ENCODE measurements around the gene STUM.

The STUM gene

GRCh38 chr1:226603022-226603857 is 54.7 kb downstream of the STUM start:
- no peak overlapping the region for H3K27ac ChIP-seq
- TF ChIP-seq CTCF (conservative IDR thresholded peaks at IDR 0.05) (no peak), ZFX (IDR thresholded peaks at IDR 0.05) (no peak)

- no peak for TF ChIP-seq ZFX (IDR thresholded peaks at IDR 0.05)
- no peak for TF ChIP-seq CTCF (conservative IDR thresholded peaks at IDR 0.05)
- no peak overlapping the region for H3K27ac ChIP-seq
Measured at GRCh38 chr1:226603858-226604559, 55.4 kb downstream of the STUM start.

GRCh38 chr1:226604560-226605317 is 56.2 kb downstream of the STUM start:
- TF ChIP-seq CTCF (conservative IDR thresholded peaks at IDR 0.05): no peak
- TF ChIP-seq ZFX (IDR thresholded peaks at IDR 0.05): no peak
- no peak overlapping the region for H3K27ac ChIP-seq

GRCh38 chr1:226605318-226605950 is 56.9 kb downstream of the STUM start:
- TF ChIP-seq ZFX (IDR thresholded peaks at IDR 0.05) (no peak), CTCF (conservative IDR thresholded peaks at IDR 0.05) (no peak)
- H3K27ac ChIP-seq: no peak overlapping the region

GRCh38 chr1:226606311-226607267 is 58.0 kb downstream of the STUM start:
- H3K27ac ChIP-seq: no peak overlapping the region
- TF ChIP-seq ZFX (IDR thresholded peaks at IDR 0.05) (no peak), CTCF (conservative IDR thresholded peaks at IDR 0.05) (no peak)

- no peak overlapping the region for H3K27ac ChIP-seq
- TF ChIP-seq ZFX (IDR thresholded peaks at IDR 0.05) (no peak), CTCF (conservative IDR thresholded peaks at IDR 0.05) (no peak)
Measured at GRCh38 chr1:226607268-226607660, 58.7 kb downstream of the STUM start.
